Osteoblast (primary cell): ENCODE results near the gene FAF1. TPM values are rescaled to one million over a fixed set of nuclear protein-coding genes. Genes with fewer than 3 reads are reported as not detected.

Experiments used
- DNase-seq: peaks from one replicate; pipeline ENCODE4 v3.0.0; 2011; ENCODE audit warnings: low spot score, mixed read lengths; ENCODE audit not compliant: insufficient read length; ENCODE audit errors: missing footprints
- H2AFZ ChIP-seq: 2 replicates; pipeline ENCODE4 v1.6.0; 2011; ENCODE audit warnings: mild to moderate bottlenecking, low read length
- H3K27ac ChIP-seq: 2 replicates; pipeline ENCODE4 v1.5.1; 2011; ENCODE audit warnings: mild to moderate bottlenecking, low read depth, low read length, moderate library complexity
- H3K27me3 ChIP-seq: 2 replicates; pipeline ENCODE4 v1.6.0; 2012; ENCODE audit warnings: mild to moderate bottlenecking, control low read depth, inconsistent platforms, low read length, moderate library complexity; ENCODE audit not compliant: insufficient read depth
- H3K36me3 ChIP-seq: 2 replicates; pipeline ENCODE4 v1.5.1; 2011; ENCODE audit warnings: mild to moderate bottlenecking, low read length, control low read depth, moderate library complexity; ENCODE audit not compliant: insufficient read depth
- H3K4me1 ChIP-seq: 2 replicates; pipeline ENCODE4 v1.5.1; 2011; ENCODE audit warnings: mild to moderate bottlenecking, low read length, control low read depth, moderate library complexity; ENCODE audit not compliant: insufficient read depth
- H3K4me2 ChIP-seq: 2 replicates; pipeline ENCODE4 v1.6.0; 2011; ENCODE audit warnings: mild to moderate bottlenecking, low read length; ENCODE audit not compliant: insufficient read depth
- H3K4me3 ChIP-seq: fragments of 200-600 bp; sonication (generic); 3 replicates; pipeline ENCODE4 v1.5.1; 2012; ENCODE audit warnings: mild to moderate bottlenecking, low read length, inconsistent platforms; ENCODE audit not compliant: insufficient read depth
- H3K79me2 ChIP-seq: 2 replicates; pipeline ENCODE4 v1.6.0; 2012; ENCODE audit warnings: mild to moderate bottlenecking, low read length, control low read depth, inconsistent platforms; ENCODE audit not compliant: insufficient read depth
- H3K9me3 ChIP-seq: 2 replicates; pipeline ENCODE4 v1.5.1; 2011; ENCODE audit warnings: low read depth, low read length, control low read depth
- H4K20me1 ChIP-seq: 2 replicates; pipeline ENCODE4 v1.6.0; 2012; ENCODE audit warnings: mild to moderate bottlenecking, low read length, control low read depth; ENCODE audit not compliant: insufficient read depth
- CTCF ChIP-seq: IDR thresholded peaks from 2 replicates; pipeline ENCODE4 v1.5.1; 2011; ENCODE audit warnings: mild to moderate bottlenecking, low read depth, low read length, moderate library complexity; ENCODE audit errors: extremely low read depth
- total RNA-seq: library from RNA; depleted of rRNA; stranded (reverse); fragments of >200 nt; gene quantifications from 2 replicates; pipeline ENCODE4 v1.2.3, GENCODE V29; 2012

FAF1 gene
- total RNA-seq, 1 donor: 40.5 TPM

GRCh38 chr1:50526431-50526830 is 433.6 kb downstream of the FAF1 start:
- Histone ChIP-seq H3K27me3 (no peaks in the 10 kb centered on the region), H3K36me3 (no peaks in the 10 kb centered on the region), H3K4me2 (no peak overlapping the region), H2AFZ (no peak overlapping the region), H4K20me1 (no peaks in the 10 kb centered on the region), H3K9me3 (no peaks in the 10 kb centered on the region), H3K27ac (no peak overlapping the region), H3K4me1 (no peaks in the 10 kb centered on the region), H3K4me3 (no peak overlapping the region), H3K79me2 (no peaks in the 10 kb centered on the region)
- no peak for TF ChIP-seq CTCF
- DNase-seq: no peak

- no peak for TF ChIP-seq CTCF
- Histone ChIP-seq H3K4me1 (no peaks in the 10 kb centered on the region), H3K27me3 (no peaks in the 10 kb centered on the region), H3K9me3 (no peaks in the 10 kb centered on the region), H3K27ac (no peak overlapping the region), H3K4me3 (no peak overlapping the region), H2AFZ (no peak overlapping the region), H4K20me1 (no peaks in the 10 kb centered on the region), H3K36me3 (no peaks in the 10 kb centered on the region), H3K4me2 (no peak overlapping the region), H3K79me2 (no peaks in the 10 kb centered on the region)
- DNase-seq: no peak
Observed at GRCh38 chr1:50523548-50523947, 436.5 kb downstream of the FAF1 start.

- Histone ChIP-seq H3K4me1 (no peaks in the 10 kb centered on the region), H4K20me1 (no peaks in the 10 kb centered on the region), H3K27ac (no peak overlapping the region), H2AFZ (no peak overlapping the region), H3K4me2 (no peak overlapping the region), H3K79me2 (no peaks in the 10 kb centered on the region), H3K36me3 (no peaks in the 10 kb centered on the region), H3K27me3 (no peaks in the 10 kb centered on the region), H3K9me3 (no peaks in the 10 kb centered on the region), H3K4me3 (no peak overlapping the region)
- DNase-seq: no peak
- TF ChIP-seq CTCF: no peak
Observed at GRCh38 chr1:50522691-50523342, 437.2 kb downstream of the FAF1 start.

- Histone ChIP-seq H3K4me1 (no peaks in the 10 kb centered on the region), H3K27ac (no peak overlapping the region), H3K79me2 (no peaks in the 10 kb centered on the region), H3K36me3 (no peaks in the 10 kb centered on the region), H3K4me2 (no peak overlapping the region), H2AFZ (no peak overlapping the region), H3K4me3 (no peak overlapping the region), H4K20me1 (no peaks in the 10 kb centered on the region), H3K27me3 (no peaks in the 10 kb centered on the region), H3K9me3 (no peaks in the 10 kb centered on the region)
- TF ChIP-seq CTCF: no peak
- no peak for DNase-seq
Observed at GRCh38 chr1:50521703-50522102, 438.4 kb downstream of the FAF1 start.
